ENCODE results near the gene MINDY2. TPM values are rescaled to one million over a fixed set of nuclear protein-coding genes. Genes with fewer than 3 reads are reported as not detected.

MINDY2 gene
- total and polyA plus RNA-seq, 2 experiments from 2014 or later = 36.3 to 47.9 TPM

DNA sequence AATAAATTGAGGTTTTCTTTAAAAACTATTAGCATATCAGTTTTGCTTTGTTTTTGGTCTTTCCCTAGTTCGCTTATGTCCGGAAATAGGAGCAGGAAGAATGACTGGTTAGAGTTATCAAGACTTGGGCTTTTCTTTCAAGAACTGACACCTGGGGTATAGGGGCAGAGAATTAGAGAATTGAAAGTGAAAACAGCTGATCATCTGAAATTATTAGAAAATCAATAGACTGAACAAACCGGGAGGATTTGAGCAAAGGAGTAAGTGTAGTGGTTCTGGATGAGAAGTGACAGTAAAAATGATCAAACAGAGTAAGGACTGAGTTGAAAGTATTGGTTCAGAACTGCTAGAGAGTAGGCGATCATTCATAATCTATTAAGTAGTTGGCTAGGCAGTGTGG lies 6.0 kb downstream of the MINDY2 start:
- no peaks in the 10 kb centered on the region for H3K9me3 Mint-ChIP-seq
- TF ChIP-seq STAT1 (IDR thresholded peaks at IDR 0.05; ENCODE audit: unreplicated experiment) (no peak), EZH2 (IDR thresholded peaks at IDR 0.05; ENCODE audit: low read depth, unreplicated experiment) (no peak), EZH2phosphoT487 (IDR thresholded peaks at IDR 0.05; ENCODE audit: unreplicated experiment) (no peak), POLR2AphosphoS5 (IDR thresholded peaks at IDR 0.05; ENCODE audit: low read depth) (no peak), CREB1 (CRISPR knock-in tag; IDR thresholded peaks at IDR 0.05; ENCODE audit: low read depth) (no peak), JUNB (IDR thresholded peaks at IDR 0.05; ENCODE audit: unreplicated experiment) (no peak), ZNF114 (CRISPR knock-in tag; IDR thresholded peaks at IDR 0.05) (no peak), NANOG (IDR thresholded peaks at IDR 0.05; ENCODE audit: borderline replicate concordance) (no peak), ZNF331 (CRISPR knock-in tag; IDR thresholded peaks at IDR 0.05; ENCODE audit: low read depth) (no peak)
- TF ChIP-seq, protein P1, sequence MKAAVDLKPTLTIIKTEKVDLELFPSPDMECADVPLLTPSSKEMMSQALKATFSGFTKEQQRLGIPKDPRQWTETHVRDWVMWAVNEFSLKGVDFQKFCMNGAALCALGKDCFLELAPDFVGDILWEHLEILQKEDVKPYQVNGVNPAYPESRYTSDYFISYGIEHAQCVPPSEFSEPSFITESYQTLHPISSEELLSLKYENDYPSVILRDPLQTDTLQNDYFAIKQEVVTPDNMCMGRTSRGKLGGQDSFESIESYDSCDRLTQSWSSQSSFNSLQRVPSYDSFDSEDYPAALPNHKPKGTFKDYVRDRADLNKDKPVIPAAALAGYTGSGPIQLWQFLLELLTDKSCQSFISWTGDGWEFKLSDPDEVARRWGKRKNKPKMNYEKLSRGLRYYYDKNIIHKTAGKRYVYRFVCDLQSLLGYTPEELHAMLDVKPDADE (IDR thresholded peaks at IDR 0.05) = no peak
- TF ChIP-seq, protein P2, sequence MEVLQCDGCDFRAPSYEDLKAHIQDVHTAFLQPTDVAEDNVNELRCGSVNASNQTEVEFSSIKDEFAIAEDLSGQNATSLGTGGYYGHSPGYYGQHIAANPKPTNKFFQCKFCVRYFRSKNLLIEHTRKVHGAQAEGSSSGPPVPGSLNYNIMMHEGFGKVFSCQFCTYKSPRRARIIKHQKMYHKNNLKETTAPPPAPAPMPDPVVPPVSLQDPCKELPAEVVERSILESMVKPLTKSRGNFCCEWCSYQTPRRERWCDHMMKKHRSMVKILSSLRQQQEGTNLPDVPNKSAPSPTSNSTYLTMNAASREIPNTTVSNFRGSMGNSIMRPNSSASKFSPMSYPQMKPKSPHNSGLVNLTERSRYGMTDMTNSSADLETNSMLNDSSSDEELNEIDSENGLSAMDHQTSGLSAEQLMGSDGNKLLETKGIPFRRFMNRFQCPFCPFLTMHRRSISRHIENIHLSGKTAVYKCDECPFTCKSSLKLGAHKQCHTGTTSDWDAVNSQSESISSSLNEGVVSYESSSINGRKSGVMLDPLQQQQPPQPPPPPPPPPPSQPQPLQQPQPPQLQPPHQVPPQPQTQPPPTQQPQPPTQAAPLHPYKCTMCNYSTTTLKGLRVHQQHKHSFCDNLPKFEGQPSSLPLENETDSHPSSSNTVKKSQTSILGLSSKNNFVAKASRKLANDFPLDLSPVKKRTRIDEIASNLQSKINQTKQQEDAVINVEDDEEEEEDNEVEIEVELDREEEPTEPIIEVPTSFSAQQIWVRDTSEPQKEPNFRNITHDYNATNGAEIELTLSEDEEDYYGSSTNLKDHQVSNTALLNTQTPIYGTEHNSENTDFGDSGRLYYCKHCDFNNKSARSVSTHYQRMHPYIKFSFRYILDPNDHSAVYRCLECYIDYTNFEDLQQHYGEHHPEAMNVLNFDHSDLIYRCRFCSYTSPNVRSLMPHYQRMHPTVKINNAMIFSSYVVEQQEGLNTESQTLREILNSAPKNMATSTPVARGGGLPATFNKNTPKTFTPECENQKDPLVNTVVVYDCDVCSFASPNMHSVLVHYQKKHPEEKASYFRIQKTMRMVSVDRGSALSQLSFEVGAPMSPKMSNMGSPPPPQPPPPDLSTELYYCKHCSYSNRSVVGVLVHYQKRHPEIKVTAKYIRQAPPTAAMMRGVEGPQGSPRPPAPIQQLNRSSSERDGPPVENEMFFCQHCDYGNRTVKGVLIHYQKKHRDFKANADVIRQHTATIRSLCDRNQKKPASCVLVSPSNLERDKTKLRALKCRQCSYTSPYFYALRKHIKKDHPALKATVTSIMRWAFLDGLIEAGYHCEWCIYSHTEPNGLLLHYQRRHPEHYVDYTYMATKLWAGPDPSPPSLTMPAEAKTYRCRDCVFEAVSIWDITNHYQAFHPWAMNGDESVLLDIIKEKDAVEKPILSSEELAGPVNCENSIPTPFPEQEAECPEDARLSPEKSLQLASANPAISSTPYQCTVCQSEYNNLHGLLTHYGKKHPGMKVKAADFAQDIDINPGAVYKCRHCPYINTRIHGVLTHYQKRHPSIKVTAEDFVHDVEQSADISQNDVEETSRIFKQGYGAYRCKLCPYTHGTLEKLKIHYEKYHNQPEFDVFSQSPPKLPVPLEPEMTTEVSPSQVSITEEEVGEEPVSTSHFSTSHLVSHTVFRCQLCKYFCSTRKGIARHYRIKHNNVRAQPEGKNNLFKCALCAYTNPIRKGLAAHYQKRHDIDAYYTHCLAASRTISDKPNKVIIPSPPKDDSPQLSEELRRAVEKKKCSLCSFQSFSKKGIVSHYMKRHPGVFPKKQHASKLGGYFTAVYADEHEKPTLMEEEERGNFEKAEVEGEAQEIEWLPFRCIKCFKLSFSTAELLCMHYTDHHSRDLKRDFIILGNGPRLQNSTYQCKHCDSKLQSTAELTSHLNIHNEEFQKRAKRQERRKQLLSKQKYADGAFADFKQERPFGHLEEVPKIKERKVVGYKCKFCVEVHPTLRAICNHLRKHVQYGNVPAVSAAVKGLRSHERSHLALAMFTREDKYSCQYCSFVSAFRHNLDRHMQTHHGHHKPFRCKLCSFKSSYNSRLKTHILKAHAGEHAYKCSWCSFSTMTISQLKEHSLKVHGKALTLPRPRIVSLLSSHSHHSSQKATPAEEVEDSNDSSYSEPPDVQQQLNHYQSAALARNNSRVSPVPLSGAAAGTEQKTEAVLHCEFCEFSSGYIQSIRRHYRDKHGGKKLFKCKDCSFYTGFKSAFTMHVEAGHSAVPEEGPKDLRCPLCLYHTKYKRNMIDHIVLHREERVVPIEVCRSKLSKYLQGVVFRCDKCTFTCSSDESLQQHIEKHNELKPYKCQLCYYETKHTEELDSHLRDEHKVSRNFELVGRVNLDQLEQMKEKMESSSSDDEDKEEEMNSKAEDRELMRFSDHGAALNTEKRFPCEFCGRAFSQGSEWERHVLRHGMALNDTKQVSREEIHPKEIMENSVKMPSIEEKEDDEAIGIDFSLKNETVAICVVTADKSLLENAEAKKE (CRISPR knock-in tag; IDR thresholded peaks at IDR 0.05) = no peak
- TF ChIP-seq, protein P3, sequence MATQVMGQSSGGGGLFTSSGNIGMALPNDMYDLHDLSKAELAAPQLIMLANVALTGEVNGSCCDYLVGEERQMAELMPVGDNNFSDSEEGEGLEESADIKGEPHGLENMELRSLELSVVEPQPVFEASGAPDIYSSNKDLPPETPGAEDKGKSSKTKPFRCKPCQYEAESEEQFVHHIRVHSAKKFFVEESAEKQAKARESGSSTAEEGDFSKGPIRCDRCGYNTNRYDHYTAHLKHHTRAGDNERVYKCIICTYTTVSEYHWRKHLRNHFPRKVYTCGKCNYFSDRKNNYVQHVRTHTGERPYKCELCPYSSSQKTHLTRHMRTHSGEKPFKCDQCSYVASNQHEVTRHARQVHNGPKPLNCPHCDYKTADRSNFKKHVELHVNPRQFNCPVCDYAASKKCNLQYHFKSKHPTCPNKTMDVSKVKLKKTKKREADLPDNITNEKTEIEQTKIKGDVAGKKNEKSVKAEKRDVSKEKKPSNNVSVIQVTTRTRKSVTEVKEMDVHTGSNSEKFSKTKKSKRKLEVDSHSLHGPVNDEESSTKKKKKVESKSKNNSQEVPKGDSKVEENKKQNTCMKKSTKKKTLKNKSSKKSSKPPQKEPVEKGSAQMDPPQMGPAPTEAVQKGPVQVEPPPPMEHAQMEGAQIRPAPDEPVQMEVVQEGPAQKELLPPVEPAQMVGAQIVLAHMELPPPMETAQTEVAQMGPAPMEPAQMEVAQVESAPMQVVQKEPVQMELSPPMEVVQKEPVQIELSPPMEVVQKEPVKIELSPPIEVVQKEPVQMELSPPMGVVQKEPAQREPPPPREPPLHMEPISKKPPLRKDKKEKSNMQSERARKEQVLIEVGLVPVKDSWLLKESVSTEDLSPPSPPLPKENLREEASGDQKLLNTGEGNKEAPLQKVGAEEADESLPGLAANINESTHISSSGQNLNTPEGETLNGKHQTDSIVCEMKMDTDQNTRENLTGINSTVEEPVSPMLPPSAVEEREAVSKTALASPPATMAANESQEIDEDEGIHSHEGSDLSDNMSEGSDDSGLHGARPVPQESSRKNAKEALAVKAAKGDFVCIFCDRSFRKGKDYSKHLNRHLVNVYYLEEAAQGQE (IDR thresholded peaks at IDR 0.05; ENCODE audit: unreplicated experiment) = no peak
- TF ChIP-seq, protein P4, sequence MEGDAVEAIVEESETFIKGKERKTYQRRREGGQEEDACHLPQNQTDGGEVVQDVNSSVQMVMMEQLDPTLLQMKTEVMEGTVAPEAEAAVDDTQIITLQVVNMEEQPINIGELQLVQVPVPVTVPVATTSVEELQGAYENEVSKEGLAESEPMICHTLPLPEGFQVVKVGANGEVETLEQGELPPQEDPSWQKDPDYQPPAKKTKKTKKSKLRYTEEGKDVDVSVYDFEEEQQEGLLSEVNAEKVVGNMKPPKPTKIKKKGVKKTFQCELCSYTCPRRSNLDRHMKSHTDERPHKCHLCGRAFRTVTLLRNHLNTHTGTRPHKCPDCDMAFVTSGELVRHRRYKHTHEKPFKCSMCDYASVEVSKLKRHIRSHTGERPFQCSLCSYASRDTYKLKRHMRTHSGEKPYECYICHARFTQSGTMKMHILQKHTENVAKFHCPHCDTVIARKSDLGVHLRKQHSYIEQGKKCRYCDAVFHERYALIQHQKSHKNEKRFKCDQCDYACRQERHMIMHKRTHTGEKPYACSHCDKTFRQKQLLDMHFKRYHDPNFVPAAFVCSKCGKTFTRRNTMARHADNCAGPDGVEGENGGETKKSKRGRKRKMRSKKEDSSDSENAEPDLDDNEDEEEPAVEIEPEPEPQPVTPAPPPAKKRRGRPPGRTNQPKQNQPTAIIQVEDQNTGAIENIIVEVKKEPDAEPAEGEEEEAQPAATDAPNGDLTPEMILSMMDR (conservative IDR thresholded peaks at IDR 0.05; ENCODE audit: low read depth in 2 of 2) = no peak
- H3K4me1 Mint-ChIP-seq = peaks cover 5% of the 10 kb centered on the region; the same call in 2 of the 3 replicates
- Histone ChIP-seq H3K9me2 (ENCODE audit: insufficient read depth) (no peaks in the 10 kb centered on the region), H3F3A (replicated peaks; ENCODE audit: low read depth) (no peaks in the 10 kb centered on the region), H3K79me2 (replicated peaks; ENCODE audit: insufficient read depth) (peaks cover 98% of the 10 kb centered on the region), H3K4me2 (no peak overlapping the region), H3K4me3 (no peak overlapping the region), H3K27ac (ENCODE audit: low read depth) (no peak overlapping the region), H2AFZ (no peak overlapping the region), H3K36me3 (ENCODE audit: insufficient read depth) (no peaks in the 10 kb centered on the region), H3K4me1 (ENCODE audit: insufficient read depth) (peaks cover 29% of the 10 kb centered on the region), H3K27me3 (ENCODE audit: insufficient read depth) (no peaks in the 10 kb centered on the region), H4K20me1 (replicated peaks; ENCODE audit: insufficient read depth) (peaks cover 19% of the 10 kb centered on the region; the same call in 1 of the 2 replicates)
- H3K27me3 Mint-ChIP-seq (ENCODE audit: insufficient read depth, low read depth, poor library complexity) = peaks cover 2% of the 10 kb centered on the region
- DNase-seq (ENCODE audit: low spot score) = no peak
- H3K27ac Mint-ChIP-seq = 0 out of 2 replicates have a peak overlapping the region, but pooled peaks have one; percentile 1
- peaks cover 4% of the 10 kb centered on the region; the same call in 2 of the 3 replicates for H3K36me3 Mint-ChIP-seq (ENCODE audit: low read depth)
- no peak for ATAC-seq
- H3K4me3 Mint-ChIP-seq = no peak overlapping the region
